BLaER1 (cell line): ENCODE data around the gene CYTL1.
A peak's percentile ranks its signal among the peaks of the same experiment; 100 is the strongest.
"Not testable (repeated sequence)": the region's sequence is repeated elsewhere in the genome, so short reads cannot be mapped to it uniquely, and the experiment has no call there.

ENCODE experiments used
- H3K27ac ChIP-seq: shearing (Covaris generic); formaldehyde crosslinking; 2 replicates; pipeline ENCODE4 v1.8.1; 2022
- H3K27me3 ChIP-seq: shearing (Covaris generic); formaldehyde crosslinking; 2 replicates; pipeline ENCODE4 v1.8.1; 2022
- H3K36me3 ChIP-seq: shearing (Covaris generic); formaldehyde crosslinking; 2 replicates; pipeline ENCODE4 v1.8.1; 2022
- H3K4me1 ChIP-seq: shearing (Covaris generic); formaldehyde crosslinking; 2 replicates; pipeline ENCODE4 v1.8.1; 2022
- H3K4me2 ChIP-seq: shearing (Covaris generic); formaldehyde crosslinking; 2 replicates; pipeline ENCODE4 v1.8.1; 2022
- H3K4me3 ChIP-seq: shearing (Covaris generic); formaldehyde crosslinking; 2 replicates; pipeline ENCODE4 v1.8.1; 2022
- H3K9ac ChIP-seq: shearing (Covaris generic); formaldehyde crosslinking; 2 replicates; pipeline ENCODE4 v1.8.1; 2022
- H3K9me3 ChIP-seq: shearing (Covaris generic); formaldehyde crosslinking; 2 replicates; pipeline ENCODE4 v1.8.1; 2022
- H4K20me1 ChIP-seq: shearing (Covaris generic); formaldehyde crosslinking; 2 replicates; pipeline ENCODE4 v1.8.1; 2022
- Cebpa-rat ChIP-seq: shearing (Covaris generic); IDR thresholded peaks from 2 replicates; pipeline ENCODE4 v1.8.1; 2022

The CYTL1 gene

DNA sequence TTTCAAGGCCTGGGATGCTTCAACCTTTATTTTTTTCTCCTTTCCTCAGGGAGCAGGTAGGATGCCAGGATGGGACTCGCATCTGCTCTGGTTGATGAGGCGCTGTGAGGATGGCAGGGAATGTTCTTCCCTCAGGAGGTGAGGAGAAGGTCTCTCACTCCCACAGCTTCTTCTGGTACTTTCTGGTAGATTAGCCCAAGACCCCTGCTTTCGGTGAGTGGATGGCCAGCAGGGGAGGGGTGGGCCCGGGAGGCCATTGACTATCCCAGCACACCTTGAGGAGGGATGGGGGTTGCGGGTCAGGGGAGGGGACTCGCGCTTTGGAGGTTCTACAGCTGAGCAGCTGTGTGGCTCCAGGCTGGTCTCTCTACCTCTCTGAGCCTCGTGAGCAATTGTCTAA, 14.8 kb downstream of the CYTL1 start:
- H3K4me1 ChIP-seq = peaks cover 14% of the 10 kb centered on the region
- TF ChIP-seq Cebpa-rat = no peak

DNA sequence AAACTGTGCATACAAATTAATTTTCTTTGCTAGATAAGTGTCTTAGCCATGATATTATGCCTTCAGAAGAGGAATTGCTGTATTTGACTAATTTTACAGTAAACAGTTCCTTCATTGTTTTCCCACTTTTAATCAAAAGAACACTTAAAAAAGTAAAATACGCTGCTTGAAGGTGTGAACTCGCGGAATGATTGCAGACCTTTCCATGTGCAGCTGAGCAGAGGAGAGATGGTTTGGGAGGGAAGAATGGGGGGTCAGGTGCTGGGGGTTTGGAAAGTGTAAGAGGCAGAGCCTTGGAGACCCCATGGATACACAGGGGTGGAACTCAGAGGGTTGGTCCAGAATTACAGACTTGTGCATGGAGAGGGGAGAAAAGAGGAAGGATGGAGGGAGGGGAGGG, 15.3 kb downstream of the CYTL1 start:
- Histone ChIP-seq H4K20me1 (no peaks in the 10 kb centered on the region), H3K4me3 (no peak overlapping the region), H3K9me3 (no peaks in the 10 kb centered on the region), H3K36me3 (no peaks in the 10 kb centered on the region), H3K9ac (no peak overlapping the region), H3K4me1 (peaks cover 14% of the 10 kb centered on the region), H3K27me3 (no peaks in the 10 kb centered on the region), H3K27ac (no peak overlapping the region), H3K4me2 (no peak overlapping the region)
- TF ChIP-seq Cebpa-rat = no peak

More for the DNA sequence above, 14.8 kb downstream of the CYTL1 start:
- H3K4me3 ChIP-seq = no peak overlapping the region
- H3K36me3 ChIP-seq = no peaks in the 10 kb centered on the region
- H3K9me3 ChIP-seq = no peaks in the 10 kb centered on the region
- H3K9ac ChIP-seq = no peak overlapping the region
- no peaks in the 10 kb centered on the region for H3K27me3 ChIP-seq
- no peak overlapping the region for H3K4me2 ChIP-seq
- no peak overlapping the region for H3K27ac ChIP-seq
- H4K20me1 ChIP-seq = no peaks in the 10 kb centered on the region

DNA sequence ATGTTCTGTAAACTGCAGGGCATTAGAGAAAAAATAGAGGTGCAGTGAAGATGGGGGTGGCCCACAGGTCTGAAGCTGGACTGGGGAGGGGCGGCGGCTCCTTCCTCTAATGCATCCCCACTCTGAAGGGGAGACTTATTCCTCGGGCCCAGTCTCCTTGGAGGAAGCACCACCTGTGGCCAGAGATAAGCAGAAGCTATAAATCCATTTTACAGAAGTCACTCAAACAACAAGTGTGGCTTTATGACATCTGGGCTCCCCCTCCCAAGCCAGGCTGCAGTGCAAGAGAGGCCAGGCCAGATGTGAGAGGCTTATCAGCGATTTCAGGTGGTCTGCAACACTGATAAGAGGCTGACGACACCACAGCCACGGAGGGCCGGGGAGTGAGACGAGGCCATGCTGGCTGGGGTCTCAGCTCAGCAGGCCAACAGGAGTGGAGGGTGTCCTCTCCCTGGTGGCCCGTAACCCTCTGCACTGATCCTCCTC, 15.8 kb downstream of the CYTL1 start:
- Histone ChIP-seq H3K27me3 (no peaks in the 10 kb centered on the region), H3K4me1 (peaks cover 14% of the 10 kb centered on the region), H3K9ac (no peak overlapping the region), H3K36me3 (no peaks in the 10 kb centered on the region), H4K20me1 (no peaks in the 10 kb centered on the region), H3K4me3 (no peak overlapping the region), H3K4me2 (no peak overlapping the region), H3K9me3 (no peaks in the 10 kb centered on the region), H3K27ac (no peak overlapping the region)
- no peak for TF ChIP-seq Cebpa-rat

DNA sequence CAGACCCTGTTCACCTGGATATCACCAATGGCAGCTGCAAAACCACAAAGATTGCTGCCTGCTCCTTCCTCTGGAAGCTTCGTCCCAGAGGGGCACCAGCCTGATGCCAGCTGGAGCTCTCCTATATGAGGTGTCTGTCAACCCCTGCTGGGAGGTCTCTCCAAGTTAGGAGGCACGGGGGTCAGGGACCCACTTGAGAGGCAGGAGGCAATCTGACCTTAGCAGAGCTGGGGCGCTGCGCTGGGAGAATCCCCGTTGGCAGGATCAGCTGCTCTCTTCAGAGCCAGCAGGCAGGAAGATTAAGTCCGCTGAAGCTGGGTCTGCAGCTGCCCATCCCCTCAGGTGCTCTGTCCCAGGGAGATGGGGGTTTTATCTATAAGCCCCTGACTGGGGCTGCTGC, 17.6 kb downstream of the CYTL1 start:
- H3K4me3 ChIP-seq, H3K27me3 ChIP-seq, H3K27ac ChIP-seq, H3K9me3 ChIP-seq, H3K9ac ChIP-seq, H3K36me3 ChIP-seq, H4K20me1 ChIP-seq: not testable (repeated sequence)
- peaks cover 14% of the 10 kb centered on the region for H3K4me1 ChIP-seq
- peak overlapping the region; percentile 48 for H3K4me2 ChIP-seq

DNA sequence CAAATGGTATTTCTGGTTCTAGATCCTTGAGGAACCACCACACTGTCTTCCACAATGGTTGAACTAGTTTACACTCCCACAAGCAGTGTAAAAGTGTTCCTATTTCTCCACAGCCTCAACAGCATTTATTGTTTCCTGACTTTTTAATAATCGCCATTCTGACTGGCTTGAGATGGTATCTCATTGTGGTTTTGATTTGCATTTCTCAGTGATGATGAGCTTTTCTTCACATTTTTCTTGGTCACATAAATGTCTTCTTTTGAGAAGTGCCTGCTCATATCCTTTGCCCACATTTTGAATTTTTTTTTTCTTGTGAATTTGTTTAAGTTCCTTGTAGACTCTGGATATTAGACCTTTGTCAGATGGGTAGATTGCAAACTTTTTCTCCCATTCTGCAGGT, 22.3 kb downstream of the CYTL1 start:
- H3K36me3 ChIP-seq, H3K9ac ChIP-seq, H3K27me3 ChIP-seq, H4K20me1 ChIP-seq, H3K9me3 ChIP-seq, H3K4me3 ChIP-seq, H3K4me2 ChIP-seq, H3K27ac ChIP-seq: not testable (repeated sequence)
- H3K4me1 ChIP-seq = peaks cover 20% of the 10 kb centered on the region

DNA sequence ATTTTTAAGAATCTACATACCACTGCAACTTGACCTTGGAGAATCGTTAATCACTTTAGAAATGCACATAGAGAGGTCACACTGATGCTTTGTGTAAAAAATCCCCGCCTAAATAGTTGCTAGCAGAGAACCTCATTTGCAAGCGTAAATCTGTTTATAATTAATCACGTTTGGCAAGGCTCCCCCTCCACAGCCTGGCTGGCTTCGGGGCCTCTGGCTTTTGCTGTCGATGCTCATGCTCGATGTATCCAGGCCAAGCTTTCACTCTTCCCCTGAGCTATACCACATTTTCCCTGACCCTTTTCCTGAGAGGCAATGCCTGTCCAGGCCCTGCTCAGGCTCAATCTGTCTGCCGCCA, 23.4 kb downstream of the CYTL1 start:
- no peak overlapping the region for H3K27ac ChIP-seq
- H3K36me3 ChIP-seq = no peaks in the 10 kb centered on the region
- H3K4me1 ChIP-seq = peaks cover 13% of the 10 kb centered on the region
- H3K27me3 ChIP-seq = no peaks in the 10 kb centered on the region
- no peak overlapping the region for H3K9ac ChIP-seq
- H3K4me3 ChIP-seq = no peak overlapping the region
- H3K9me3 ChIP-seq = no peaks in the 10 kb centered on the region
- TF ChIP-seq Cebpa-rat = no peak
- H3K4me2 ChIP-seq = no peak overlapping the region
- H4K20me1 ChIP-seq = no peaks in the 10 kb centered on the region

DNA sequence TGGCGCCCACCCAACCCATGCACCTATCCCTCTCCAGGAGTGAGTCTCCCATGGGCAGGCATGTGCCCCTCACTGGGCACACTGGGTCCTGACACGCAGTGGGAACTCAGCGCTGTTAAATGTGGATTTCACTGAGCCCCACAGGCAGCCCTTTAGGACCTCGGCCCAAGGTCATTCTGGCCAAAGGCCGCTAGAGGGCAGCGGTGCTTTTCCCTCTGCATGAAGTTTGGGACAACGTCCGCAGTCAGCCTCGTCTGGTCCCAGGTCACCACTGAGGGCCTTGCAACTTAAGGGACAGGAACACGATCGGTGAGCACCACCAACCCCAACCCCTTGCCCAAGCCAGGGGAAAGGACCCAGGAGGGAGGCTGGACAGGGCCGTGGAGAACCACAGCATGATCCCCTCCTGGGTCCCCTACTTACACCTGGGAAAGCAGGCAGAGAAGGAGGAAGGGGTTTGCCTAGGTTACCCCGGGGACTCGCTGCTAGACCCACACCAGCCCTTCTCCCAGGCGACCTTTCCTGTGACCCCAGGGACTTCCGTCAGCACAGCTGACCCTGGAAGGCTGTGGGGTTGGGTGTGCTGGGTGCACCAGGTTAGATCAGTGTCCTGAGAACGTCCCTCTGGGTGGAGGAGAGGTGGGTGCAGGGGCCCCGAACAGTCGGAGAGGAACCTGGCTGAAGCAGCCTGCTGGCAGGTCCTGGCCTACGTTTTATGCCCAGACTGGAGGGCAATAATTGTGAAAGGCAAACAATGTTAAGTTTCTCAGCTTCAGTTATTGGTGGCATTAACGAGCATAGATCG, 24.0 kb downstream of the CYTL1 start:
- Histone ChIP-seq H3K27ac (no peak overlapping the region), H3K36me3 (no peaks in the 10 kb centered on the region), H3K9ac (no peak overlapping the region), H3K27me3 (no peaks in the 10 kb centered on the region), H3K4me3 (no peak overlapping the region), H3K4me2 (peak overlapping the region; percentile 63), H3K9me3 (no peaks in the 10 kb centered on the region), H3K4me1 (peaks cover 13% of the 10 kb centered on the region), H4K20me1 (no peaks in the 10 kb centered on the region)
- TF ChIP-seq Cebpa-rat = no peak

DNA sequence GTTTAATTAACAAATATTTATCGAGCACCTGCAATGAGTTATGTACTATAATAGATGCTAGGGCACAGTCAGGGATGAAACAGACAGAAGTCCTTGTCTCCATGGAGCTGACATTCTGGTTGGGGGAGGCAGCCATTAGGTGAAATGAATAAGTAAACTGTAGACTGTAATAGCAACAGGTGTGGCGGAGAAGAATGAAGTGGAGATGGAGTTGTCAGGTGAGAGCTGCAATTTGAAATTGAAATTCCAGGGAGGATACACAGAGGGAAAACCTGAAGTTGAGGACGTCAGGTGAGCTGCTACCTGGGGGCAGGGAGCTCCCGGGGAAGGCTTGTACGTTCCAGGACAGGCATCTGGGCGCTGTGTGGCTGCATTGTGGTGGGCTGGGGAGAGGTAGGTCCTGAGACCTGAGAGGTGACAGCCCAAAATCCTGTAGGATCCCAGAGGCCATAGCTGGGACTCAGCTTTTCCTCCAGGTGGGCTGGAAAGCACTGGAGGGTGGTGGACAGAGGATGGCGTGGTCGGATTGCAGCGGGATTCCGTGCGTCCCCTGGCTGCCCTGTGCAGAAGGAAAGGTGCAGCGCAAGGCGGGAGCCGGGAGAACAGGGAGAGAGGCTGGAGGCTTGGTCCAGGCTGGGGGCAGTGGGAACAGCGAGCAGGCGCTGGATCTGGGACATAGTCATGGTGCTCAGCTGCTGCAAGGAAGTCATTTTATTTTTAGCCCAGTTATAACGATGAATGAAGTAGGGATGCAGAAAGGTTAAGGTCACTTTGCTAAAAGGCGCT, 24.8 kb downstream of the CYTL1 start:
- no peaks in the 10 kb centered on the region for H3K9me3 ChIP-seq
- peaks cover 13% of the 10 kb centered on the region for H3K4me1 ChIP-seq
- H3K27me3 ChIP-seq = no peaks in the 10 kb centered on the region
- TF ChIP-seq Cebpa-rat = no peak
- no peak overlapping the region for H3K27ac ChIP-seq
- H3K9ac ChIP-seq = no peak overlapping the region
- no peak overlapping the region for H3K4me3 ChIP-seq
- peak overlapping the region; percentile 63 for H3K4me2 ChIP-seq
- H3K36me3 ChIP-seq = no peaks in the 10 kb centered on the region
- H4K20me1 ChIP-seq = no peaks in the 10 kb centered on the region

DNA sequence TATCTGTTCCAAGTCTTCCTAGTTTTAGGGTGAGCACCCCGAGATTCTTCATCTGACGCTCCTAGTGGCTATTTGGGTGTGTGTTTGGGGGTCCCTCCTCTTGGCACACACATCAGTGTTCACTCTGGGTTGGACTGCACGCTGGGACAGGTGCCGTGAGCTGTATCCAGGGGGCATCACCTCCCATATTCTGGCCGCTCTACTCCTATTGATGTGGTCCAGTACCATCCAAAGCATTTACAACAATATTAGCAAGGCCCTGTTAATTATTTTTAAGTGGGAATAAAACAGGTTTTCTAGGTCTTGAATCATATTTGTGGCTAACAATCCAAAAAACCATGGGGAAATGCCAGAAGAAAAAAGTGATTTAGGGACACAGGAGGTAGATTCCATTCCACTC, 26.4 kb downstream of the CYTL1 start:
- TF ChIP-seq Cebpa-rat = no peak
- H3K4me2 ChIP-seq = no peak overlapping the region

DNA sequence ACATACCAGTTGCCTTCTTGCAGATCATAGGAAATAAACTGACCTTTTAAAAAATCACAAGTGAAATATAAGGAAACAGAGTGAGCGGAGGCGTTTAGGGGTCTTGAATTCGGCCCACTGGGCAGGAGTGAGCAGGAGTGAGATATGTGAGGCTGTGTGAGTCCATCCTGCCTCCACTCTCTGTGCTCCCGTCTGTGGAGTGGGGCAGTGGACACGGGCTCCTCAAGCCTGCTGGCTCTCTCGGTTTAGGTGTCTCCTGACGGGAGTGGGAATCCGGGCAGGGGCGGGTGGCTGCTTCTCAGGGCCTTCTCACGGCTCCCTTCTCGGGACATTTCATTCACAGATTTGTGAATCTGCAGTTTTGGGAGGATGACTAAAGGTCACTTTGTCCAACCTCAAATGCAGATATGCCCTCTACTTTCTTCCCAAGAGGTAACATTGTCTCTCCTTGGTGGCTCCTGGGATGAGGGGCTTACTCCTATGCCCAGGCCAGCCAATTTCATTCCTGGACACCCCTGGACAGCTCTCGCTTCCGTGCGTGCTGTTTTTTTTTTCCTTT, 27.6 kb downstream of the CYTL1 start:
- Histone ChIP-seq H3K4me2 (no peak overlapping the region), H3K9ac (no peak overlapping the region)

More for the DNA sequence above, 26.4 kb downstream of the CYTL1 start:
- Histone ChIP-seq H3K27me3 (no peaks in the 10 kb centered on the region), H3K36me3 (no peaks in the 10 kb centered on the region), H3K27ac (no peak overlapping the region), H4K20me1 (no peaks in the 10 kb centered on the region), H3K9me3 (no peaks in the 10 kb centered on the region), H3K4me1 (peaks cover 13% of the 10 kb centered on the region), H3K9ac (no peak overlapping the region), H3K4me3 (no peak overlapping the region)

More for the DNA sequence above, 27.6 kb downstream of the CYTL1 start:
- Histone ChIP-seq H4K20me1 (no peaks in the 10 kb centered on the region), H3K36me3 (no peaks in the 10 kb centered on the region), H3K4me3 (no peak overlapping the region), H3K27ac (no peak overlapping the region), H3K9me3 (no peaks in the 10 kb centered on the region), H3K4me1 (peaks cover 13% of the 10 kb centered on the region), H3K27me3 (no peaks in the 10 kb centered on the region)
- TF ChIP-seq Cebpa-rat = no peak
